Fibroblast of gingiva (primary cell): ENCODE results near the gene POLR3E.

Source experiments
- DNase-seq: peaks from one replicate; pipeline ENCODE4 v3.0.0-alpha.2; 2011; ENCODE audit warnings: low read depth

The POLR3E gene, protein sequence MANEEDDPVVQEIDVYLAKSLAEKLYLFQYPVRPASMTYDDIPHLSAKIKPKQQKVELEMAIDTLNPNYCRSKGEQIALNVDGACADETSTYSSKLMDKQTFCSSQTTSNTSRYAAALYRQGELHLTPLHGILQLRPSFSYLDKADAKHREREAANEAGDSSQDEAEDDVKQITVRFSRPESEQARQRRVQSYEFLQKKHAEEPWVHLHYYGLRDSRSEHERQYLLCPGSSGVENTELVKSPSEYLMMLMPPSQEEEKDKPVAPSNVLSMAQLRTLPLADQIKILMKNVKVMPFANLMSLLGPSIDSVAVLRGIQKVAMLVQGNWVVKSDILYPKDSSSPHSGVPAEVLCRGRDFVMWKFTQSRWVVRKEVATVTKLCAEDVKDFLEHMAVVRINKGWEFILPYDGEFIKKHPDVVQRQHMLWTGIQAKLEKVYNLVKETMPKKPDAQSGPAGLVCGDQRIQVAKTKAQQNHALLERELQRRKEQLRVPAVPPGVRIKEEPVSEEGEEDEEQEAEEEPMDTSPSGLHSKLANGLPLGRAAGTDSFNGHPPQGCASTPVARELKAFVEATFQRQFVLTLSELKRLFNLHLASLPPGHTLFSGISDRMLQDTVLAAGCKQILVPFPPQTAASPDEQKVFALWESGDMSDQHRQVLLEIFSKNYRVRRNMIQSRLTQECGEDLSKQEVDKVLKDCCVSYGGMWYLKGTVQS

DNA sequence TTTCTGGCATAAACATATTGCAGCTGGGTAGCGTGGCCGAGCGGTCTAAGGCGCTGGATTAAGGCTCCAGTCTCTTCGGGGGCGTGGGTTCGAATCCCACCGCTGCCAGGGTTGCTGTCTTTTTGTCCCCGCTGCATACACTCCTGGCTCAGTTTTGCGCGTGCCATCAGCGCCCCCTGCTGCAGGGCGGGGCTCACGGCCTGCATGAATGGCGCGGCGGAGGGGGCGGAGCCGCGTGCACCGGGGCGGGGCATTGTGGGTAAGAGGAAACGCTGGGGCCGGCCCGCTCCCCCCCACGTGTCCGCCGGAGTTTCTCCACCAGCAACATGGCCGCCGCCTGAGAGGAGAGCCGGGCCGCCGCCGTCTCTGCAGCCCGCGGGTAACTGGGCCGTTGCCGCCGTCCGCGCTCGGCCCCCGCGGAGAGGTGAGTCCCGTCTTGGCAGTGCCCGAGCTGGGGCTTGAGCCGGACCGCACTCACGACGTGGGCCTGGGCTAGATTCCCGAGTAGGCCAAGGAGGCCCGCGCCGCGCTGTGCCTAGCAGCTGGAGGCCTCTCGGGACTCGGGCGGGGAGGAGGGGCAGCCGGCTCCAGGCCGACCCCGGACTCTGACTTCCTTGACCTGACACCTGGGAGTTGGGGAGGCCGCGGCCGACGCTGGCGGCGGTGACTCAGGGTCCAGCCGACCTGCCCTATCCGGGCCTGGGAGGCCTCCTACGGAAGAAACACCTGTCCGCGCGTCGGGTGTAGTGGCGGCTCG lies at the start of gene POLR3E:
Gene POLR3E (plus strand): TSS at position 296 of the 757 bp plus-strand sequence. CDS start 5,560 bp downstream, outside the sequence.
- peak; percentile 96 for DNase-seq

DNA sequence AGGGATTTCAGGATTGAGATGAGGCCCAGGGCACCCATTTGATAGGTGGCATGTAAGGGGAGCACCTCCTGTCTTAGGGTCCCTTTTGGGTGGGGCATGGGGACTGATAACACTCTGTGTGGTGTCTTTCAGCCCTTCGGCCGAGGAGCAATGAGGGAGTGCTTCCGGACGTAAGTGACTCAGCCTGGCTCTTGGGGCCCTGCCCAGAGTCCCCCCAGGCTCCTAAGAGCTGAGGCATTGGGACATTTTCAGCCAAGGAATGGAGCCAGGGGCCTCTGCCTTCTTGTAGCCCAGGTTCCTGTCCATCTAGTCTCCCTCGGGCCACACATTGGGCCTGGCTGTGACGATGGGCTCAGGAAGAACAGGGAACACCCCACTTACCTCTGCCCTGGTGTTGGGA lies 46.7 kb upstream of the POLR3E start:
- peak; percentile 16 for DNase-seq

DNA sequence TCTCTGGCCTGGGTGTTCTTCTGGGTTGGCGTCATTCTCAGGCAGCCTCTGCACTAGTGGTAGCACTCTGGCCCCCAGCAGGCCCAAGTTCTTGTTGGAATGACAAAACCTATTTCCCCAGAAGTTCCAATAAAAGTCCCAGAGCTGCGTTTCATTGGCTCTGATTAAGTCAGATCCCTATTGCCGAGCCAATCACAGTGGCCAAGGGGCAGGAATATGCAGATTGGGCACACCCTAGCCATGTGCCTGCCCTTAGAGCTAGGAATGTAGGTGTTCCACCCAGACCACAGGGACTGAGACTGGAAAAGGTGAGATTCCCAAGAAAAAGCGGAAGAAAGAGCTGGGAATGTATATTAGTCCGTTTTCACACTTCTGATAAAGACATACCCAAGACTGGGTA lies 44.9 kb upstream of the POLR3E start:
- no peak for DNase-seq

DNA sequence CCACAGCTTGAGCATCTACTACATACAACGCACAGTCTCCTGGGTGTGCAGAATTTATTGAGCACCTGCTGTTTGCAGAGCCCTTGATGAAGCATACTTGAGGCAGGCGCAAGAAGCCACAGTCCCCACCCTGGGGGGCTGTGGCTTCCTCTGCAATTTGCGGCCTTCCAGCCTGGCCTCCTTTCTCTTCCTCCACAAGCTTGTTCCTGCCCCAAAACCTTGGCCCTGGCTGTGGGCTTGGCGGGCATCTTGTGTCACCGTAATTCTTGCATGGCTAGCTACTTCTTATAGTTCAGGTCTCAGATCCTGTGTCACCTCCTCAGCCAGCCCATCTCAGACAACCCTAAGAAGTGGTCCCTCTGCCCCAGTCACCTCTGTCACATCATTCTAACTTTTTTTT lies 43.9 kb upstream of the POLR3E start:
- DNase-seq = no peak

DNA sequence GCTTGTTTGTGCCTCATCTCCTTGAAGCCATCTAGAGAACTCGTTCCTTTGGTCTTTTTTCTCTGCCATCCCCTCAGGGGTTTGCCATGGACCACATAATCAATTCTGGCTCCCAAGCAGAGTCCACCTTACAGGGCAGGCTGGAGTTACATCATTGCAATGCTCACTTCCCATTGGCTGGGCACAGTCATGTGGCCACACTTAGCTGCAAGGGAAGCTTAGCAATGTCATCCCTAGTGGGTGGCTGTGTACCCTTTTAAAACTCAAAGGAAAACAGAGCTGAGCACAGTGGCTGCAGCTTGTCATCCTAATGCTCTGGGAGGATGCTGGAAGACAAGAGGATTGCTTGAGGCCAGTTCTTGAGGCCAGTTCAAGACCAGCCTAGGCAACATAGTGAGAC lies 41.9 kb upstream of the POLR3E start:
- DNase-seq = no peak

DNA sequence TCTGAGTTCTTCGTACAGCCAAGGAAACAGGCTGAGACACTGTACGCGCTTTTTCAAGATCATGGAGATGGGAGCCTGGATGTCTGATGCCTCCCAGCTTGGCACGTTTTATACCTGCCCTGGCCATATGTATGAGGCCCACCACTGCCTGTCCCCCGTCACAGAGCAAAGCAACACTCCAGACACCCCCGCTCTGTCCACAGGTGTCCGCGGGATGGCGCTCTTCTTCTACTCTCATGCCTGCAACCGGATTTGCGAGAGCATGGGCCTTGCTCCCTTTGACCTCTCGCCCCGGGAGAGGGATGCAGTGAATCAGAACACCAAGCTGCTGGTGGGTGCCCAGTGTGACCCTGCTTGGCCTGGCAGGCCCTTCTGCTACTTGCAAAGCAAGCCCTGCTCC lies 39.8 kb upstream of the POLR3E start:
- DNase-seq = no peak

DNA sequence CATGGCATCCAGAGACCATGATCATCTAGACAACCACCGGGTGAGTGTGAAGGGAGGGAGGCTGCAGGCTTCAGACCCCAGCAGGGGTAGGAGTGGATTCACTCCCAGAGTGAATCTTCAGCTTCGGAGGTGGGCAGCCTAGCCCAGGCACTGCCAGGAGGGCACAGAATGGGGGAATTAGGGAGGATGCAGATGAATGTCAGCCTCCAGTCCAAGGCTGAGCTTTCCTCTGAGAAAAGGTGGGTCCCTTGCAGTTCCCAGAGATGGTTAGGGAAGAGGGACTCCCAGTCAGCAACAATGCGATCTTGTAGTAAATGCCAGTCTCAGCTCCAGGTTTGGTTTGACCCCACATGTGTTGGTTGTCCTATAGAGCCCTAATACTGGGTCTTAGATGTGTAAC lies 36.7 kb upstream of the POLR3E start:
- DNase-seq = no peak

DNA sequence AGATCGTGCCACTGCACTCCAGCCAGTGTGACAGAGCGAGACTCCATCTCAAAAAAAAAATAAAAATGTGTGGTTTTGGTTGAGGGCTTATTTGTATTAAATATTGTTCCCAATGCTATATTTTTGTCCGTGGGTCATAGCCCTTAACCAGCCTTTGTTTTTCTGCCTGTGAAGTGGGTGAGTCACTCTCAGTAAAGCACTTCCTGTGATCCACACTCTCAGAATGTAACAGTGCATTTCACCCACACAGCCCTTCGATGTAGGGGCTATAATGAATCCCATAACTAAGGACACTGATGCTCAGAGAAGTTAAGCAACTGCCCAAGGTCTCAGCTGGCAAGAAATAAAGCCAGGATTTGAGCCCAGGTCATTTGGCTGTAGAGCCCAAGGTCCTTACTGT lies 34.7 kb upstream of the POLR3E start:
- DNase-seq = no peak

DNA sequence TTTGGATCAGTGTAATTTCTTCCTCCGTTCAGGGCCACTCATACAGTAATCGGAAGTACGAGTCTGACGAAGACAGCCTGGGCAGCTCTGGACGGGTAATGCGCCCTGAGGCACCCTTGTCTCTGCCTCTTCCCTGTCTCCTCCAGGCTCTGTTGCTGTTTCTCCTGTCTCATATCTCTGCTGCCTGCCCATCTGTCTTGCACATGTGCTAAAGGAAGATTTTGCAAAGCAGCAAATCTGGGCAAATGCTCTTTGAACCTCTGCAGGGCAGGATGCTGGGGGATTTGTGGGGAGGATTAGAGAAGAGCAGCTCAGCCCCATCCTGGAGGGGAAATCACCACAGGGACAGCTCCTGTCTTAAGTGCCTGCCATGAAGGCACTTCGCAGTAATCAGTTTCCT lies 32.4 kb upstream of the POLR3E start:
- DNase-seq = no peak

DNA sequence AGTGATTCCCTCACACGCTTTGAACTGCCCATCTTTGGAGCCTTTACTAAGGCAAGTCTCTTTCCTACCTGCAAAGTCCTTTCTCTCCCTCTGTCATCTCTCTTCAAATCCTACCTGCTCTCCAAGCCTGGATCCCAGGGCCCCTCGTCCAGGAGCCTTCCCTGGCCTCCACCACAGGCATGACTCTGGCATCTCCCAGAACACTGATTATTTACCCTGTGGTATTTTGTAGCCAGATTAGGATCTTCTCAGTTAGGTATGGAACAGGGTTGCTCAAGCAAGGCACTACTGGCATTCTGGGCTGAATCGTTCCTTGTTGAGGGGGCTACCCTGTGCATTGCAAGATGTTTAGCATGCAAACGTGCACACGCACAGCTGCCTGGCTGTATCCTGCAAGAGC lies 31.9 kb upstream of the POLR3E start:
- DNase-seq = no peak

DNA sequence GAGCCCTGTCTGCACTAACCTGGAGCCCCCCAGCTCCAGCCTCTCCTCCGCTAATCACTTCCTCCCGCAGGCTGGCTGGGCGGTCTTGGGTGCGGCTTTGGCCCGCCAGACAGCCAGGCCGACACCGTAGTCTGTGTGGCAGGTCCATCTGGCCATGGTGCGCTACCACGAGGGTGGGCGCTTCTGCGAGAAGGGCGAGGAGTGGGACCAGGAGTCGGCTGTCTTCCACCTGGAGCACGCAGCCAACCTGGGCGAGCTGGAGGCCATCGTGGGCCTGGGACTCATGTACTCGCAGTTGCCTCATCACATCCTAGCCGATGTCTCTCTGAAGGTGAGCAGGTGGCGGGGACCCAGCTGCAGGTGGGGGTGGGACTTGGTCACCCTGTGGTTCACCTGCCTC lies 30.7 kb upstream of the POLR3E start:
- DNase-seq = no peak

DNA sequence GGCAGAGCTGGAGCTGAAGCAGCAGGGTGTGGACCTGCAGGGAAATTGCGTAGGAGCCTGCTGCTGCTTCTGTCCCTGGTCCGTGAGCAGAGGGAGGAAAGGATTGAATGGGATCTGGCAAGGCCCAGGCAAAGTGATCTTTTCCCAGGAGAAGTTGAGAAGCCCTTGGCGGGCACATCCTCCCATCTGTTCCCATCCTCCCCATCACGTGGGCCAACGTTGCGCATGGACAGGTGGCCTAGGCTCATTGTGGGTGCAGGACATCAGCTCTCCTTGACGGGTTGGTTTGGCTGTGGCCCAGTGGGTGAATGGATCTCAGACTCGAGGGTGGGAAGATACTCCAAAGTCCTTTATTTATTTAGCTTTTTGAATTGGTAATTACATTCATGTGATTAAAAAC lies 29.4 kb upstream of the POLR3E start:
- no peak for DNase-seq

DNA sequence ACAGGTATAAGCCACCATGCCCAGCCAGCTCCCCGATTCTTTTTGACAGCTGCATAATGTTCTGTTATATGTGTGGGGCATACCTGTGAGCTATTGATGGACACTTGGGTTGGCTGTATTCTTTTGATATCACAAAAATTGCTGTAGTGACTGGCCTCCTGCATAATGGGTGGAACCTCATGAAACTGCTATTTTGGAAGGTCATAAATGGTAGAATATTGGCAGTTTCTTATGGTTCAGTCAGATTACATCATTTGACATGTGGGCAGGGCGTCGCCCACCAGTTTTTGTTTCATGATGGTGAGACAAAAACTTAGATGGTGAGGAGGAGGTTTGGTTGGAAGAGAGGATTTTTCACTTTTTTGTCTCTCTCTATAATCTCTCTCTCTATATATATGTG lies 26.7 kb upstream of the POLR3E start:
- no peak for DNase-seq

DNA sequence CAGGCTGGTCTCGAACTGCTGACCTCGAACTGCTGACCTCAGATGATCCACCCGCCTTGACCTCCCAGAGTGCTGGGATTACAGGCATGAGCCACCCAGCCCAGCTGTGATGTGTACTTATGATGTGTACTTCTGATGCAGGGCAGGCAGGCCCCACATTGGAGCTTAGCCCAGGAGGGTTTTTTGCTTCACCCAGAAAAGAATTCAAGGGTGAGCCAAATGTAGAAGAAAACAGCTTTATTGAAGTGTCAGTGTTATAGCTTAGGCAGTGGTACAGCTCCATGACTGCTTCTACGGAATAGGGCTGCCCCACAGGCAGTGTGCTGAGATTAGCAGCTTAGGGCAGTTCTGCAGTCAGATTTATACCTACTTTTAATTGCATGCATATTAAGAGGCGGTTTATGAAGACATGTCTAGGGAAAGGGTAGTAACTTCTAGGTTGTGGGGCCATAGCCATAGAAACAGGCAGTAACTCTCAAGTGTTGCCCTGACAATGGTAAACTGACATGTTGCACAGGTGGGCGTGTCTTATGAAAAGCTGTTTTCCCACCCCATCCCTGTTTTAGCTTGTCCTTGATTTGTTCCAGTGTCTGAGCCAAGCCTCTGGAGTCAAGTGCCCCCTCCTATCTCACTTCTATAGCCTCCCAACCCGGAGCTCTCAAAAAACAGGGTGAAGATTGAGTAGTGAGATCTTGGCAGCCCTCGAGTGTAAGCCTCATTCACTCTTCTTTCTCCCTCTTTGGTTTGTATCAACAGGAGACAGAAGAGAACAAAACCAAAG lies 24.1 kb upstream of the POLR3E start:
- DNase-seq = peak; percentile 48

DNA sequence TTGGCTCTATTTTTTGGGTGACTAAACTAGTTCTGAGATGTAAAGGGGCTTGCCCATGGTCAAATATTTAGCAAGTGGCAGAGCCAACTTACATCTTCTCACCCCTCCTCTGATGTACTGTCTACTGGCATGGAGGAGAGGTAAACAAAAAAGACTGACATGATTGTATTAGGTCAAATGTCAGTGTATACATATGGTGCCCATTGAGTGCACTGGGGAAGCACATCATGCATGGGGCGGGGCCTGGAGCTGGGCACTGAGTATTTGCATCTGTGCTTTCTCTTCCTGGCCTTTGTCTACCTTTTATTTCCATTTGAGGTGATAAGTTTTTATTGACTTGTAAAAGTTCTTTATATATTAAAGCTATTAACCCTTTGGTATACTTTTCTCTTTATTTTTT lies 22.3 kb upstream of the POLR3E start:
- DNase-seq = no peak

DNA sequence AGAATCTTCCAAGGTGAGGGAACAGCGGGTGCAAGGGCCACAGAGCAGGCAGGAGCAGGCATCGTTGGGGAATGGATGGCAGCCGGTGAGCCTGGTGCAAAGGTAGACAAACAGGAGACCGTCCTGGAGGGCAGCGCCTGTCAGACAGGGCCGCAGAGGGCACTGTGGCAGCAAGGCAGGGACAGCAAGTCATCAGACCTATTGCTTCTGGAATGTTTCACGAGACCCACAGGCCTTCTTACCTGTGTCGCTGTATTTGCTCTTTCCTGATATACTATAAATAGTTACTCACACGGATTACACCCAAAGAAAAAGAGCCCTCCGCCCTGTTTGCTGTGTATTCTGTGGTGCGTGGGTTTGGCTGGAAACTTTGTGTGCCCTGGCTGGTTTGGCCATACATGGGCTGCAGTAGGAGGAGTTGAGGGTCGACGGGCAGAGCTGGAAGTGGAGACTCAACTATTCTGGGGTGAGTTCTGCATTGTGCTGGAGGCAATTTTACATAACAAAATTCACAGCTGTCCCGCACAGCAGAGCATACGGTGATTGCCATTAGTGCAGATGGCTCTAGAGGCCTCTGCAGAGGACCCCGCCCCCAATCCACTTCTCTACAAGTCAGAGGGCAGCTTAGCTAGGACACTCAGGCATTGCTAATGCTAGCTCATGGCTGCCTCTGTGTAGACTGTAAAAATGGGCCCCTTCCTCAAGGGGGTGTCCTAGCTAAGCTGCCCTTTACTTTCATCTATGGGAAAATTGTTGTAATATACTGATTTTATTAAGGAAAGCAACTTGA lies 18.6 kb upstream of the POLR3E start:
- DNase-seq = no peak

DNA sequence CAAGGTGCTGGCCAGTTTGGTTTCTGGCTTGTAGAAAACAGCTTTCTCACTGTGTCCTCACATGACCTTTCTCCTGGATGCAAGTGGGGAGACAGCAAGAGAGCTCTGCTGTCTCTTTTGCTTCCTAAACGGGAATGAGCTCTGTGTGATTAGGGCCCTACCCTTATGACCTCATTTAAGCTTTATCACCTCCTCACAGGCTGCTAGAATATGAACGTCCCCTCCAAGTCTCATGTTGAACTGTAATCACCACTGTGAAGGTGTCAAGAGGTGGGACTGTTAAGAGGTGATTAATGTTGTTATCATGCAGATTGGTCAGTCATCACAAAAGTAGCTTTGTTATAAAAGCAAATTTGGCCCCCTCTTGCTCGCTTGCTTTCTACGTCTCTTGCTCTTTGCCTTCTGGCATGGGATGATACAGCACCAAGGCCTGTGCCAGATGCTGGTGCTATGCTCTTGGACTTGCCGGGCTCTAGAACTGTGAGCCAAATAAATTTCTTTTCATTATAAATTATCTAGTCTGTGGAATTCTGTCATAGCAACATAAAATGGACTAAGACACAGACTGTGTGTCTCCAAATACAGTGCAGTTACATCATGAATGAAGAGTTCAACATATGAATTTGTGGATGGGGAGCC lies 14.8 kb upstream of the POLR3E start:
- no peak for DNase-seq

DNA sequence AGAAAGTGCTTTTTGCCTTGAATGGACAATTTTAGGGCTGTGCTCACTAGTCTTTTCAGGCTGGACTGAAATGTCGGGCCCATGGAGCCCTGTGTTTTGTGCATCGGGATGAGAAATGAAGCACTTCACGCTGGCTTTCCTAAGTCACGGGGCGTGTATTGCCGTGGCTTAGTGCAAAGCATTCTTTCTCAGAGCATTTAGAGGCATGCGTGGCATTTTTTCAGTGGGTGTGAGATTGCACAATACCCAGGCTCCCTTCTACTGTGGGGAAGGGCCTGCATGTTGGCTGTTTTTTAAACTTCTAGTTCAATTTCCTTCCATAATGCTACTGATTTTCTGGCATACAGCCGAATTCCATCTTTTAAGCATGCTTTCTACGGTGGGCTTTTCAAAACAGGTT lies 12.6 kb upstream of the POLR3E start:
- DNase-seq = peak; percentile 22

DNA sequence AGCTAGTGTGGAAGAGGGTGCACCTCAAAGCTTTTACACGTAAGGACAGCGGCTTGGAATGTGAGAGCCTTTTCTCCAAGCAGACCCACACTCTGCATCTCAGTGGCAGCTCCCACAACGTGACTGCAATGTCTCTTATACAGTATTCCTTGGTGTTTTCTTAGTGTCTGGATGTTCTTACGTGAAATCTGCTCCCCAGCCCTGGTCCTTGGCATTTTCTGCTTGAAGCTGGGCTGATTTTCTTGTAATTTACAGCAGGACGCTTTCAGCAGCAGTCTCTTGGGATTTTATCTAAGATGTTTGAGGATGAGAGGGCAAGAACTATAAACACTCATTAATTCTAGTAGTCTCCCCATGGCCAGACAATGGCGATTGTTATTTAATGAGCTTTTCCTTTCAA lies 12.1 kb upstream of the POLR3E start:
- no peak for DNase-seq

DNA sequence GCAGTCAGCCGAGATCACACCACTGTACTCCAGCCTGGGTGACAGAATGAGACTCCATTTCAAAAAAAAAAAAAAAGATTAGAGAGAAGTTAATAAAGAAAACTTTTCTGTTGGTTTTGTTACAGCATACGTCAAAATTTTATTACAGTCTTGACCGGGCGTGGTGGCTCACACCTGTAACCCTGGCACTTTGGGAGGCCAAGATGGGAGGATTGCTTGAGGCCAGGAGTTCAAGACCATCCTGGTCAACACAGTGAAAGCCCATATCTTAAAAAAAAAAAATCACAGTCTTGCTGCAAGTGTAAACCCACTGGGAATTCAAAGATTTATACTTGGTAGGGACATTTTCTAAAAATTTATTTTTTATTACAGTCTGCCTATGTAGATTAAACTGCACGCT lies 6.2 kb upstream of the POLR3E start:
- no peak for DNase-seq

DNA sequence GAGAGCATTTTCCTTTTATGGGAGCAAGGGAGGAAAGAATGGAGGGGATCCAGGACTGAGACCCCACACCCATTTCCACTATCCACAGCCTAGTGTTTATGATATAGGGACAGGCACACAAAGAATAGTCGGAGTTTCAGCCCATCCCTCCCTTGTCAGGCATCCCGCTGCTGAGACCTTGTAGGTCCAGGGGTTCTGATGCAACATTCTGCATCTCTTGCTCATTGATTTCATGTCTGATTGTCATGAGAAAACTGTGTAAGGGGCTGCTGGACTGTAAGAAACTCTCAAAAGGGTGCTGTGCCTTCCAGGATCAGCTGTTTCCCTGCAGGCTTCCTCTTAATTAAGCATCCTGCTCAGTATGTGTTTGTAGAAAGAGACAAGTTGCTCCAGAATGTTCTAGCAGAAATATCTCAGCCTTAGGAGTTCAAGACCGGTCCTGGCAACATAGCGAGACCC lies 5.3 kb upstream of the POLR3E start:
- DNase-seq = peak; percentile 9
